Measurements from ENCODE around the gene TDP2.
"Not testable (repeated sequence)": the region's sequence is repeated elsewhere in the genome, so short reads cannot be mapped to it uniquely, and the experiment has no call there.

TDP2 gene

GRCh38 chr6:24678792-24679352 is 12.2 kb upstream of the TDP2 start:
- DNase-seq = not testable (repeated sequence)

- no peak for DNase-seq
These were observed 6.9 kb upstream of the TDP2 start for GRCh38 chr6:24673625-24674024.

GRCh38 chr6:24672620-24673182 is 6.0 kb upstream of the TDP2 start:
- no peak for DNase-seq

- not testable (repeated sequence) for DNase-seq
These were observed 4.4 kb upstream of the TDP2 start for GRCh38 chr6:24671077-24671476.

GRCh38 chr6:24670492-24670891 is 3.8 kb upstream of the TDP2 start:
- not testable (repeated sequence) for DNase-seq

GRCh38 chr6:24668997-24669361 is 2.3 kb upstream of the TDP2 start:
- no peak for DNase-seq

- not testable (repeated sequence) for DNase-seq
These were observed 1.6 kb upstream of the TDP2 start for GRCh38 chr6:24668066-24668996.

GRCh38 chr6:24667378-24667803 is 692 bp upstream of the TDP2 start:
- no peak for DNase-seq

- DNase-seq = peak; percentile 36 to 41
These were observed 530 bp downstream of the TDP2 start for GRCh38 chr6:24666097-24666640.

- DNase-seq = no peak
These were observed 2.4 kb downstream of the TDP2 start for GRCh38 chr6:24664046-24664987.

GRCh38 chr6:24663189-24663588 is 3.5 kb downstream of the TDP2 start:
- DNase-seq = no peak

- no peak for DNase-seq
These were observed 4.5 kb downstream of the TDP2 start for GRCh38 chr6:24662236-24662635.

GRCh38 chr6:24661759-24662158 is 4.9 kb downstream of the TDP2 start:
- DNase-seq = not testable (repeated sequence)

- no peak for DNase-seq
These were observed 6.6 kb downstream of the TDP2 start for GRCh38 chr6:24660105-24660504.

GRCh38 chr6:24659561-24659960 is 7.1 kb downstream of the TDP2 start:
- DNase-seq = no peak

- no peak for DNase-seq
These were observed 7.8 kb downstream of the TDP2 start for GRCh38 chr6:24658573-24659560.

- DNase-seq = no peak
These were observed 11.5 kb downstream of the TDP2 start for GRCh38 chr6:24655215-24655614.

- DNase-seq = no peak
These were observed 16.3 kb downstream of the TDP2 start for GRCh38 chr6:24650365-24650764.

GRCh38 chr6:24649691-24650090 is 17.0 kb downstream of the TDP2 start:
- no peak for DNase-seq

GRCh38 chr6:24648276-24648675 is 18.4 kb downstream of the TDP2 start:
- no peak for DNase-seq

- no peak for DNase-seq
These were observed 19.9 kb downstream of the TDP2 start for GRCh38 chr6:24646771-24647170.
